SU-DHL-6 (cell line): ENCODE data around the gene PAN3.

Source experiments
- H2AFZ ChIP-seq: fragments of 200-600 bp; sonication (generic); 2 replicates; pipeline ENCODE4 v1.6.1; 2014; ENCODE audit warnings: low read depth, mild to moderate bottlenecking, moderate library complexity, mixed read lengths, antibody characterized with exemption, low read length; ENCODE audit not compliant: severe bottlenecking
- H3F3A ChIP-seq: fragments of 200-600 bp; shearing (Covaris generic); 2 replicates; pipeline ENCODE4 v1.6.0; 2016; ENCODE audit warnings: antibody characterized with exemption, mild to moderate bottlenecking; ENCODE audit not compliant: insufficient read depth
- H3K27ac ChIP-seq: fragments of 200-600 bp; sonication (generic); 2 replicates; pipeline ENCODE4 v1.5.1; 2016; ENCODE audit warnings: low read depth, mild to moderate bottlenecking, low read length, moderate library complexity, mixed read lengths
- H3K27me3 ChIP-seq: fragments of 200-600 bp; sonication (generic), shearing (Covaris generic); 2 replicates; pipeline ENCODE4 v1.6.0; 2014; ENCODE audit warnings: mild to moderate bottlenecking, low read length
- H3K36me3 ChIP-seq: fragments of 200-600 bp; sonication (generic); 2 replicates; pipeline ENCODE4 v1.6.1; 2014; ENCODE audit warnings: mild to moderate bottlenecking, low read length, mixed read lengths
- H3K4me2 ChIP-seq: fragments of 300-600, 200-600 bp; shearing (Covaris generic), sonication (generic); 2 replicates; pipeline ENCODE4 v1.6.0; 2014; ENCODE audit warnings: low read length, low read depth, mild to moderate bottlenecking; ENCODE audit not compliant: poor library complexity, severe bottlenecking
- H3K4me3 ChIP-seq: fragments of 200-600 bp; sonication (generic); 2 replicates; pipeline ENCODE4 v1.5.1; 2014; ENCODE audit warnings: antibody characterized with exemption, low read length, mild to moderate bottlenecking, mixed read lengths; ENCODE audit not compliant: insufficient read depth, poor library complexity, severe bottlenecking
- H3K79me2 ChIP-seq: fragments of 200-600 bp; sonication (generic); 2 replicates; pipeline ENCODE4 v1.6.1; 2014; ENCODE audit warnings: mild to moderate bottlenecking, low read length, moderate library complexity; ENCODE audit not compliant: insufficient read depth
- H3K9ac ChIP-seq: fragments of 200-600 bp; sonication (generic); 2 replicates; pipeline ENCODE4 v1.7.0; 2014; ENCODE audit warnings: mild to moderate bottlenecking, low read length
- H3K9me2 ChIP-seq: fragments of 200-600 bp; sonication (generic); replicated peaks from 2 replicates; pipeline ENCODE4 v1.6.1; 2014; ENCODE audit warnings: low read length; ENCODE audit not compliant: insufficient read depth
- H3K9me3 ChIP-seq: fragments of 200-600 bp; sonication (generic); 2 replicates; pipeline ENCODE4 v1.6.1; 2014; ENCODE audit warnings: low read length, mixed read lengths; ENCODE audit not compliant: insufficient read depth
- H4K20me1 ChIP-seq: fragments of 200-600 bp; sonication (generic); 2 replicates; pipeline ENCODE4 v1.6.1; 2014; ENCODE audit warnings: low read depth, mild to moderate bottlenecking, antibody characterized with exemption, low read length, moderate library complexity, mixed read lengths
- EZH2phosphoT487 ChIP-seq: fragments of 200-600 bp; sonication (generic), shearing (Covaris generic); conservative IDR thresholded peaks from 2 replicates; pipeline ENCODE4 v1.6.1; 2018; ENCODE audit warnings: mild to moderate bottlenecking, antibody characterized with exemption, low read length, moderate library complexity, mixed read lengths
- TF ChIP-seq, protein P1 (sequence below): fragments of 200-600 bp; sonication (generic); IDR thresholded peaks from one replicate; pipeline ENCODE4 v1.5.1; 2017; ENCODE audit warnings: antibody characterized with exemption, mild to moderate bottlenecking, low read length, moderate library complexity; ENCODE audit not compliant: insufficient read depth, poor library complexity, severe bottlenecking

The PAN3 gene

DNA sequence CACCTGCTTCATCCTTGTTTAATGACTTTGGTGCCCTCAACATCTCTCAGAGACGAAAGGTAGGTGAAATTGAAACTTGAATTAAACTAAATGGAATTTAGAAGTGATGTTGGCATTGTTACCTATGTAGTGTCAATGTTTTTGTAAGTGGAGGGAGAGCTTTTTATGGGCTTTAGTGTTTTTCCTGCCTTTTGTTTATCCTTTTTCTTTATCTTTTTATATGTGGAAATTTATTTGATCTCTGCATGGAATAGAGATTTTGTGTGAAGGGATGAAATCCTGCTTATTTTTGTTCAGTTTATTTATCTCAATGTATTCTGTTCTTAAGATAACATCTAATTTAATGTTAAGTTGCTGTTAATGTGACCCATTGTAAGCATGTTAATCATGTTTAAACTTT is 39.5 kb downstream of the PAN3 start:
- H3K4me2 ChIP-seq = no peak overlapping the region
- H3K27me3 ChIP-seq = no peaks in the 10 kb centered on the region
- H3K9ac ChIP-seq = no peak overlapping the region
- peaks cover 28% of the 10 kb centered on the region for H3K79me2 ChIP-seq
- peaks cover 4% of the 10 kb centered on the region; the same call in 1 of the 2 replicates for H3F3A ChIP-seq
- no peaks in the 10 kb centered on the region for H3K9me2 ChIP-seq
- peaks cover 41% of the 10 kb centered on the region; the same call in 1 of the 2 replicates for H3K36me3 ChIP-seq
- H2AFZ ChIP-seq = no peak overlapping the region
- no peak for TF ChIP-seq EZH2phosphoT487
- TF ChIP-seq, protein P1, sequence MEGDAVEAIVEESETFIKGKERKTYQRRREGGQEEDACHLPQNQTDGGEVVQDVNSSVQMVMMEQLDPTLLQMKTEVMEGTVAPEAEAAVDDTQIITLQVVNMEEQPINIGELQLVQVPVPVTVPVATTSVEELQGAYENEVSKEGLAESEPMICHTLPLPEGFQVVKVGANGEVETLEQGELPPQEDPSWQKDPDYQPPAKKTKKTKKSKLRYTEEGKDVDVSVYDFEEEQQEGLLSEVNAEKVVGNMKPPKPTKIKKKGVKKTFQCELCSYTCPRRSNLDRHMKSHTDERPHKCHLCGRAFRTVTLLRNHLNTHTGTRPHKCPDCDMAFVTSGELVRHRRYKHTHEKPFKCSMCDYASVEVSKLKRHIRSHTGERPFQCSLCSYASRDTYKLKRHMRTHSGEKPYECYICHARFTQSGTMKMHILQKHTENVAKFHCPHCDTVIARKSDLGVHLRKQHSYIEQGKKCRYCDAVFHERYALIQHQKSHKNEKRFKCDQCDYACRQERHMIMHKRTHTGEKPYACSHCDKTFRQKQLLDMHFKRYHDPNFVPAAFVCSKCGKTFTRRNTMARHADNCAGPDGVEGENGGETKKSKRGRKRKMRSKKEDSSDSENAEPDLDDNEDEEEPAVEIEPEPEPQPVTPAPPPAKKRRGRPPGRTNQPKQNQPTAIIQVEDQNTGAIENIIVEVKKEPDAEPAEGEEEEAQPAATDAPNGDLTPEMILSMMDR = no peak
- no peak overlapping the region for H3K27ac ChIP-seq
- H3K9me3 ChIP-seq = no peaks in the 10 kb centered on the region
- no peaks in the 10 kb centered on the region for H4K20me1 ChIP-seq
- H3K4me3 ChIP-seq = no peak overlapping the region

DNA sequence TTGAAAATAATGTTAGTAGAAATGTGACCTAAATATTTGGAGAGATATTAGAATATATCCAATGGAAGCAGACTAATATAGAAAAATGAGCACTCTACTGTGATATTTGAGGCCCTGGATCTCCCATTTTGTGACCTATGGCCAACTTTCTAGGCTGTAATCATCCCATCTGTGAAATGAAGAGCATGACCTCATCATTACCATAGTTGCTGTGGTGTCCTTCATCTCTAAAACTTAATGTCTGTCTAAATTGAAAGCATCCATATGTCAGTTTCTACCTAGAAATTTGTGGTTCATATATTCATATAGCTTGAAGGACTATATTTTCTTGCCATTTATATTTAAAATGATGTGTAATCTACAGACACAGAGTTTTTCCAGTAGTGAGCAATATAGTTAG is 41.6 kb downstream of the PAN3 start:
- no peak for TF ChIP-seq EZH2phosphoT487
- TF ChIP-seq, protein P1 = no peak
- Histone ChIP-seq H3K79me2 (peaks cover 18% of the 10 kb centered on the region; the same call in 1 of the 2 replicates), H4K20me1 (no peaks in the 10 kb centered on the region), H3K27ac (no peak overlapping the region), H3F3A (peaks cover 4% of the 10 kb centered on the region; the same call in 1 of the 2 replicates), H3K4me3 (no peak overlapping the region), H3K27me3 (no peaks in the 10 kb centered on the region), H3K36me3 (peaks cover 36% of the 10 kb centered on the region; the same call in 1 of the 2 replicates), H3K4me2 (no peak overlapping the region), H3K9me2 (no peaks in the 10 kb centered on the region), H3K9me3 (no peaks in the 10 kb centered on the region), H2AFZ (no peak overlapping the region), H3K9ac (no peak overlapping the region)

DNA sequence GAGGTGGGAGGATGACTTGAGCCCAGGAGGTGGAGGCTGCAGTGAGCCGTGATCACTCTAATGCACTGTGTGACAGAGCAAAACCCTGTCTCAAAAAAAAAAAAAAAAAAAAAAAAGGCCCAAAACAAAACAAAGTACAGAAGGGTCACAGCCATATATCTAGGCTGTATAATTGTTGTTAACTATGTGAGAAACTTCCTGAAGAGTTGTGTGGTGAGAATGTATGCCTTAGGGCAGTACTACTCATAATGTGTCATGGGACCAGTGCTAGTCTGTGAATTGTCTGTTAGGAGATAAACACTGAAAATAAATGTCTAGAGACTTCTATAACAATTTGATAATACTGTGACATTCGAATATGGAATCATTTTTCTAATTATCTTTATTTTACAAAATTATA is 43.1 kb downstream of the PAN3 start:
- Histone ChIP-seq H3K9me3 (no peaks in the 10 kb centered on the region), H3K9ac (no peak overlapping the region), H4K20me1 (no peaks in the 10 kb centered on the region), H3K79me2 (peaks cover 22% of the 10 kb centered on the region; the same call in 1 of the 2 replicates), H3K36me3 (peaks cover 29% of the 10 kb centered on the region; the same call in 1 of the 2 replicates), H3K27me3 (no peaks in the 10 kb centered on the region), H3K4me3 (no peak overlapping the region), H3K4me2 (no peak overlapping the region), H3K27ac (no peak overlapping the region), H3F3A (peaks cover 4% of the 10 kb centered on the region; the same call in 1 of the 2 replicates), H2AFZ (no peak overlapping the region), H3K9me2 (no peaks in the 10 kb centered on the region)
- TF ChIP-seq EZH2phosphoT487 = no peak
- TF ChIP-seq, protein P1 = no peak
